Smooth muscle cell (in vitro differentiated cells): ENCODE data around the gene STYK1. TPM values are rescaled to one million over a fixed set of nuclear protein-coding genes. Genes with fewer than 3 reads are reported as not detected.
A peak's percentile ranks its signal among the peaks of the same experiment; 100 is the strongest.
"Not testable (repeated sequence)": the region's sequence is repeated elsewhere in the genome, so short reads cannot be mapped to it uniquely, and the experiment has no call there.

Experiments
- DNase-seq: peaks from one replicate; lab custom pipeline; 2025; ENCODE audit not compliant: unreplicated experiment; lab: John Stamatoyannopoulos, UW
- H2AFZ ChIP-seq: fragments of 200-600 bp; sonication (generic); 2 replicates; pipeline ENCODE4 v1.6.0; 2016; ENCODE audit warnings: antibody characterized with exemption, low read depth, mild to moderate bottlenecking
- H3F3A ChIP-seq: fragments of 200-600 bp; sonication (generic); 2 replicates; pipeline ENCODE4 v1.6.0; 2017; ENCODE audit warnings: antibody characterized with exemption, low read depth
- H3K27ac ChIP-seq: fragments of 200-600 bp; sonication (generic); 2 replicates; pipeline ENCODE4 v1.5.1; 2016; ENCODE audit warnings: low read depth, mild to moderate bottlenecking
- H3K27me3 ChIP-seq: fragments of 200-600 bp; sonication (generic); 2 replicates; pipeline ENCODE4 v1.6.1; 2016; ENCODE audit warnings: low read depth, mild to moderate bottlenecking
- H3K36me3 ChIP-seq: fragments of 200-600 bp; sonication (generic); 2 replicates; pipeline ENCODE4 v1.5.1; 2016; ENCODE audit warnings: low read depth
- H3K4me1 ChIP-seq: fragments of 200-600 bp; sonication (generic); 2 replicates; pipeline ENCODE4 v1.5.1; 2016; ENCODE audit warnings: low read depth
- H3K4me2 ChIP-seq: fragments of 200-600 bp; sonication (generic); 2 replicates; pipeline ENCODE4 v1.6.0; 2016; ENCODE audit warnings: mild to moderate bottlenecking
- H3K4me3 ChIP-seq: fragments of 200-600 bp; sonication (generic); 2 replicates; pipeline ENCODE4 v1.5.1; 2016; ENCODE audit warnings: mild to moderate bottlenecking
- H3K79me2 ChIP-seq: fragments of 200-600 bp; sonication (generic); 2 replicates; pipeline ENCODE4 v1.6.0; 2016; ENCODE audit warnings: low read depth, mild to moderate bottlenecking
- H3K9ac ChIP-seq: fragments of 200-600 bp; sonication (generic); 2 replicates; pipeline ENCODE4 v1.6.0; 2016; ENCODE audit warnings: low read depth
- H3K9me3 ChIP-seq: fragments of 200-600 bp; sonication (generic); replicated peaks from 2 replicates; pipeline ENCODE4 v1.5.1; 2016; ENCODE audit warnings: low read depth
- H4K20me1 ChIP-seq: fragments of 200-600 bp; sonication (generic); 2 replicates; pipeline ENCODE4 v1.6.0; 2016; ENCODE audit warnings: low read depth
- WGBS: methylation state at CpG from one replicate; pipeline ENCODE4 v1.1.7; 2016; ENCODE audit warnings: low lambda C conversion rate; 5-methylcytosine and 5-hydroxymethylcytosine counted together
- polyA plus RNA-seq: library from polyadenylated mRNA; unstranded; fragments of >200 nt; fragmentation: Nextera tagmentation; extraction: Ambion mirVana; gene quantifications from 2 replicates; pipeline ENCODE4 v1.2.1, GENCODE V29; 2016
- total RNA-seq: library from RNA; depleted of rRNA; stranded (reverse); fragments of >200 nt; gene quantifications from 2 replicates; pipeline ENCODE4 v1.2.3, GENCODE V29; 2014
- TF ChIP-seq, protein P1 (sequence below): fragments of 200-600 bp; sonication (generic); IDR thresholded peaks from 2 replicates; pipeline ENCODE4 v1.5.1; 2017; ENCODE audit warnings: borderline replicate concordance, mild to moderate bottlenecking, antibody characterized with exemption; ENCODE audit not compliant: insufficient read depth, poor library complexity, severe bottlenecking

STYK1 gene
- total and polyA plus RNA-seq, 2 experiments from 2014 or later, result 0.24 to 1.2 TPM

DNA sequence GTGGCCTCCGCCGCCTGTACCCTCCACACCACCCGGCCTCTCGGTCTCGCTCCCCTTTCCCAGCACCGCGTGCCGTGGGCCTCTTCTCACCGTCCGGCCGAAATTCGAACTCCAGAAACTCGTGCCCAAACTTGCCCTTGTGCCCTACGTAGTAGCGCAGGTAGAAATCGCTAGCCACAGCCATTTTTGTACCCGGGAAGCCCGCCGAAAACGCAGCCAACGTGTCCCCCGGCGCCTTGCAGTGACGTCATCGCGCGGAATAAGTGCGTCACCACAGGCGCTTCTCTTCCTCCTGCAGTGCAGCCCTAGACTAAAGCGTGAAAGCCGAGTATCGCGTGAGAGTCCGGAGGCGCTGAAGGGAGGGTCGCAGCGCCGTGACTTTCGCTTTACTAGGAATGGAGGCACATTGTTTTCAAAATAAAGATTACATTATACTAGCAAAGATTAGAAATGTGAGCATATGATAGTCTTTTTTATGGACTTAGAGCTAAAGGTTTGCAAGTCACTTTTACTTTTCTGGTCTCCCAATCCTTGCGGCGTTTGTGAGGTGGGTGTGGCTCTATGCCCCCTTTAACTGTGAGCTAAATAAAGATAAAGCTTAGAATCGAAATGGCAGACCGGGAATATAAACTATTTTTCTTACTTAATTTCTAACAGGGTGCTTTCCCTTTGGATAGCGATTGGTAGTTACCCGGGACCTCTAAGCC lies 60.4 kb downstream of the STYK1 start, which contains the start of gene MAGOHB:
TSS of gene MAGOHB (minus strand) at position 261 of the 707 bp plus-strand sequence. CDS start at position 184, 77 bp downstream.
- Histone ChIP-seq H3F3A (no peaks in the 10 kb centered on the region), H3K9me3 (no peaks in the 10 kb centered on the region), H3K9ac (peak within 1 kb of the TSS; percentile 97), H3K4me2 (peak within 1 kb of the TSS; percentile 99), H3K27me3 (no peaks in the 10 kb centered on the region), H2AFZ (peak within 1 kb of the TSS; percentile 94), H3K79me2 (peaks cover 20% of the 10 kb centered on the region), H3K27ac (peak within 1 kb of the TSS; percentile 92), H3K36me3 (peaks cover 13% of the 10 kb centered on the region), H4K20me1 (no peaks in the 10 kb centered on the region), H3K4me1 (peaks cover 16% of the 10 kb centered on the region), H3K4me3 (peak within 1 kb of the TSS; percentile 92)
- WGBS, result under 1% methylated on average over 45 of the region's 45 CpGs
- TF ChIP-seq, protein P1, sequence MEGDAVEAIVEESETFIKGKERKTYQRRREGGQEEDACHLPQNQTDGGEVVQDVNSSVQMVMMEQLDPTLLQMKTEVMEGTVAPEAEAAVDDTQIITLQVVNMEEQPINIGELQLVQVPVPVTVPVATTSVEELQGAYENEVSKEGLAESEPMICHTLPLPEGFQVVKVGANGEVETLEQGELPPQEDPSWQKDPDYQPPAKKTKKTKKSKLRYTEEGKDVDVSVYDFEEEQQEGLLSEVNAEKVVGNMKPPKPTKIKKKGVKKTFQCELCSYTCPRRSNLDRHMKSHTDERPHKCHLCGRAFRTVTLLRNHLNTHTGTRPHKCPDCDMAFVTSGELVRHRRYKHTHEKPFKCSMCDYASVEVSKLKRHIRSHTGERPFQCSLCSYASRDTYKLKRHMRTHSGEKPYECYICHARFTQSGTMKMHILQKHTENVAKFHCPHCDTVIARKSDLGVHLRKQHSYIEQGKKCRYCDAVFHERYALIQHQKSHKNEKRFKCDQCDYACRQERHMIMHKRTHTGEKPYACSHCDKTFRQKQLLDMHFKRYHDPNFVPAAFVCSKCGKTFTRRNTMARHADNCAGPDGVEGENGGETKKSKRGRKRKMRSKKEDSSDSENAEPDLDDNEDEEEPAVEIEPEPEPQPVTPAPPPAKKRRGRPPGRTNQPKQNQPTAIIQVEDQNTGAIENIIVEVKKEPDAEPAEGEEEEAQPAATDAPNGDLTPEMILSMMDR, result no peak
- DNase-seq, result peak; percentile 91

DNA sequence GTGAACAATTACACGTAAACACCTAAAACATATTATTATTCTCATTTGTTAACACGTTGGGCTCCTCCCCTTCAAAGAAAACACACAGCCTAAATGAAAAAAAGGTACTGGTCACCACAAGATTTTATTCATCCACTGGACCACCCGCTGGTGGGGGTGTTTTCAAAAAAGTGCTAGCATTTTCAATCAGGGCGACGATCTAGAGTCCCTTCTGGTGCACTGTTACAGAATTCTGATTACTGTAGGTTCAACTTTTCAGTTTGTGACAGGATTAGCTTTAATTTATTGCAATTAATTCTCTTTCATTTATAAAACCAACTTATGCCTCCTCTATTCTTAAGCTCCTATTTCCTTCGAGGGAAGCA lies 60.9 kb downstream of the STYK1 start:
- no peaks in the 10 kb centered on the region for H3F3A ChIP-seq
- H3K27ac ChIP-seq, result peak overlapping the region; percentile 92
- H3K27me3 ChIP-seq, result no peaks in the 10 kb centered on the region
- DNase-seq, result no peak
- WGBS, result under 1% methylated on average over 6 of the region's 6 CpGs
- TF ChIP-seq, protein P1, result no peak
- peak overlapping the region; percentile 94 for H2AFZ ChIP-seq
- no peaks in the 10 kb centered on the region for H4K20me1 ChIP-seq
- H3K4me2 ChIP-seq, result peak overlapping the region; percentile 99
- peak overlapping the region; percentile 92 for H3K4me3 ChIP-seq
- peak overlapping the region; percentile 97 for H3K9ac ChIP-seq
- no peaks in the 10 kb centered on the region for H3K9me3 ChIP-seq
- H3K4me1 ChIP-seq, result peaks cover 16% of the 10 kb centered on the region
- H3K36me3 ChIP-seq, result peaks cover 13% of the 10 kb centered on the region
- peaks cover 20% of the 10 kb centered on the region for H3K79me2 ChIP-seq

- Histone ChIP-seq H3K4me2 (peak overlapping the region; percentile 99), H3K36me3 (peaks cover 13% of the 10 kb centered on the region), H3K9ac (peak overlapping the region; percentile 97), H3K9me3 (no peaks in the 10 kb centered on the region), H3K79me2 (peaks cover 20% of the 10 kb centered on the region), H3K4me3 (peak overlapping the region; percentile 92), H3K4me1 (peaks cover 16% of the 10 kb centered on the region), H3F3A (no peaks in the 10 kb centered on the region), H4K20me1 (no peaks in the 10 kb centered on the region), H3K27ac (peak overlapping the region; percentile 92), H2AFZ (no peak overlapping the region), H3K27me3 (no peaks in the 10 kb centered on the region)
- WGBS, result 86% methylated on average over 6 of the region's 6 CpGs
- no peak for DNase-seq
- TF ChIP-seq, protein P1, result no peak
Observed at GRCh38 chr12:10612110-10612509, 61.7 kb downstream of the STYK1 start.

DNA sequence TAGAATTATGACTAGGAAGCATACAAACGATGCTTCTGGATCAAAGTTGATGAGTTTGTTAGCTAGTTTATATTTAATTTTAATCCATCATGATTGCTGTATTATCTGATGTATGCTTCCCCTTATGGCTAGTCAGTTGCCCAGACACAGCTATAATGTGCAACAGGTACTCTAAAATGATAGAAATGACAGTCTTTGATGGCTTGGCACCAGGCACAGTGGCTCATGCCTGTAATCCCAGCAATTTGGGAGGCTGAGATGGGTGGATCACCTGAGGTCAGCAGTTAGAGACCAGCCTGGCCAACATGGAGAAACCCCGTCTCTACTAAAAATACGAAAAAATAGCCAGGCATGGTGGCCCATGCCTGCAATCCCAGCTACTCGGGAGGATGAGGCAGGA lies 62.6 kb downstream of the STYK1 start:
- H3K36me3 ChIP-seq, result peaks cover 15% of the 10 kb centered on the region
- H3K27ac ChIP-seq, H3K27me3 ChIP-seq, H3K4me2 ChIP-seq, DNase-seq, H3K9me3 ChIP-seq, H3K4me3 ChIP-seq, H3K9ac ChIP-seq, H3F3A ChIP-seq, H2AFZ ChIP-seq, H4K20me1 ChIP-seq: not testable (repeated sequence)
- peaks cover 20% of the 10 kb centered on the region for H3K79me2 ChIP-seq
- peaks cover 16% of the 10 kb centered on the region for H3K4me1 ChIP-seq
- WGBS, result 92% methylated on average over 4 of the region's 4 CpGs
